IPS-18a (cell line): ENCODE data around the gene HSPA1A.
"Not testable (repeated sequence)": the region's sequence is repeated elsewhere in the genome, so short reads cannot be mapped to it uniquely, and the experiment has no call there.

Source experiments
- H3K27ac ChIP-seq: one replicate; pipeline ENCODE4 v1.5.1; 2013; ENCODE audit warnings: low read length
- H3K27me3 ChIP-seq: one replicate; pipeline ENCODE4 v1.6.1; 2013; ENCODE audit warnings: mild to moderate bottlenecking, low read length; ENCODE audit not compliant: control insufficient read depth, insufficient read depth
- H3K36me3 ChIP-seq: one replicate; pipeline ENCODE4 v1.6.1; 2013; ENCODE audit warnings: low read depth, low read length; ENCODE audit not compliant: control insufficient read depth
- H3K4me1 ChIP-seq: one replicate; pipeline ENCODE4 v1.6.1; 2013; ENCODE audit warnings: low read depth, low read length; ENCODE audit not compliant: control insufficient read depth
- H3K4me3 ChIP-seq: one replicate; pipeline ENCODE4 v1.5.1; 2013; ENCODE audit warnings: low read length
- H3K9ac ChIP-seq: one replicate; pipeline ENCODE4 v1.6.1; 2013; ENCODE audit warnings: mild to moderate bottlenecking, low read length, moderate library complexity
- H3K9me3 ChIP-seq: one replicate; pipeline ENCODE4 v1.6.1; 2013; ENCODE audit warnings: low read depth, low read length; ENCODE audit not compliant: control insufficient read depth

The HSPA1A gene

GRCh38 chr6:31834367-31835250 lies 19.3 kb downstream of the HSPA1A start:
- Histone ChIP-seq H3K27me3 (no peaks in the 10 kb centered on the region), H3K9me3 (no peaks in the 10 kb centered on the region), H3K36me3 (peaks cover 37% of the 10 kb centered on the region), H3K27ac (peak overlapping the region; percentile 91), H3K4me3 (peak overlapping the region; percentile 95), H3K4me1 (no peaks in the 10 kb centered on the region), H3K9ac (peak overlapping the region; percentile 94)

GRCh38 chr6:31836047-31836473 lies 20.7 kb downstream of the HSPA1A start:
- H3K4me1 ChIP-seq = no peaks in the 10 kb centered on the region
- peaks cover 50% of the 10 kb centered on the region for H3K36me3 ChIP-seq
- H3K27ac ChIP-seq = no peak overlapping the region
- no peaks in the 10 kb centered on the region for H3K9me3 ChIP-seq
- no peaks in the 10 kb centered on the region for H3K27me3 ChIP-seq
- peak overlapping the region; percentile 94 for H3K9ac ChIP-seq
- H3K4me3 ChIP-seq = peak overlapping the region; percentile 95

DNA sequence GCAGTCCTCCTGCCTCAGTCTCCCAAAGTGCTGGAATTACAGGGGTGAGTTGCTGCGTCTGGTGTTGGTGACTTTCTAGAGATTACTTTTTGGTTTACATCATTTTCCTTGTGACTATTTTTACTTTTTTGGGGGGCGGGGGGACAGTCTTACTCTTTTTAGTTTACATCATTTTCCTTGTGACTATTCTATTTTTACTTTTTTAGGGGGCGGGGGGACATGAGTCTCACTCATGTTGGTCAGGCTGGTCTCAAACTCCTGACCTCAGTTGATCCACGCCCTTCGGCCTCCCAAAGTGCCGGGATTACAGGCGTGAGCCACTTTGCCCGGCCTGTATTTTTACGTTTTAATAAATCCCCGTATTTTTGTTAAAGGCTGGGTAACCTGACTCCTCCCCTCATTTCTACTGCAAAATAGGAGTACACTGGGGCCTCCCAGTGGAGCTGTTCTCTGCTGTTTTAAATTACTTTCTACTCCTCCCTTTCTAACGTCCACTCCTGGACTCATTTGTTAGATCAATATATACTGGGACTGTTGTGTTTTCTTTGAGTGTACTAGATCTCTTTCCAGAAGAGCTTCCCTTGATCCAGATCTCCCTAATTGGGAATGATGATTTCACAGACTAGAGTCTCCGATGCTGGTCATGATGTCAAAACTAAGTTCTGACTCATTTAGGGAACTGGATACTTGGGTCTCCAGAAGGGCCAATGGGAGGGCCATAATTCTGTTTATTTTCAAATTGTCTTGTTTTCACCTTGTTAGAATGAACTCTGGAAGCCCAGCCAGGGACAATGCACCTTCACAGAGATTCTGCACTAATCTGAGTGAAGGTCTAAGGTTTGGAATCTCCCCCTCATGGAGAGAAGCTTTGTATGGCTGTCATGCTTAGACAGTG lies 21.4 kb downstream of the HSPA1A start:
- H3K4me3 ChIP-seq = peak overlapping the region; percentile 95
- peak overlapping the region; percentile 94 for H3K9ac ChIP-seq
- no peaks in the 10 kb centered on the region for H3K4me1 ChIP-seq
- no peaks in the 10 kb centered on the region for H3K9me3 ChIP-seq
- H3K27ac ChIP-seq = no peak overlapping the region
- no peaks in the 10 kb centered on the region for H3K27me3 ChIP-seq
- peaks cover 50% of the 10 kb centered on the region for H3K36me3 ChIP-seq

GRCh38 chr6:31837369-31838113 lies 22.2 kb downstream of the HSPA1A start:
- no peaks in the 10 kb centered on the region for H3K4me1 ChIP-seq
- H3K9me3 ChIP-seq = no peaks in the 10 kb centered on the region
- no peak overlapping the region for H3K27ac ChIP-seq
- no peak overlapping the region for H3K9ac ChIP-seq
- no peaks in the 10 kb centered on the region for H3K27me3 ChIP-seq
- peak overlapping the region; percentile 95 for H3K4me3 ChIP-seq
- peaks cover 50% of the 10 kb centered on the region for H3K36me3 ChIP-seq

GRCh38 chr6:31838114-31838553 lies 22.8 kb downstream of the HSPA1A start:
- H3K9ac ChIP-seq, H3K27me3 ChIP-seq, H3K9me3 ChIP-seq, H3K4me1 ChIP-seq, H3K27ac ChIP-seq: not testable (repeated sequence)
- H3K36me3 ChIP-seq = peaks cover 50% of the 10 kb centered on the region
- H3K4me3 ChIP-seq = peak overlapping the region; percentile 95

DNA sequence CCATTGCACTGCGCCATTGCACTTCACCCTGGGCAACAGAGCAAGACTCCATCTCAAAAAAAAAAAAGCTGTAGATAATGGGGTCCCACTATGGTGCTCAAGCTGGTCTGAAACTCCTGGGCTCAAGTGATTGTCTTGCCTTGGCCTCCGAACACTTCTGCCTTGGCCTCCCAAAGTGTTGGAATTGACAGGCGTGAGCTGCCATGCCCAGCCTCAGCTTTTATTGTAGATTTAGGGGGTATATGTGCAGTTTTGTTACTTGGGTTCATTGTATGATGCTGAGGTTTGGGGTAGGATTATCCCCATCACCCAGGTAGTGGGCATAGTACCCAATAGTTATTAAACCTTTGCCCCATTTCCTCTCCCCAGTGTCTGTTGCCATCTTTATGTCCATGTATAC lies 23.6 kb downstream of the HSPA1A start:
- no peaks in the 10 kb centered on the region for H3K4me1 ChIP-seq
- H3K27ac ChIP-seq = no peak overlapping the region
- no peaks in the 10 kb centered on the region for H3K27me3 ChIP-seq
- H3K4me3 ChIP-seq = no peak overlapping the region
- no peak overlapping the region for H3K9ac ChIP-seq
- no peaks in the 10 kb centered on the region for H3K9me3 ChIP-seq
- peaks cover 50% of the 10 kb centered on the region for H3K36me3 ChIP-seq

- not testable (repeated sequence) for H3K27me3 ChIP-seq, H3K4me3 ChIP-seq, H3K27ac ChIP-seq, H3K9ac ChIP-seq, H3K9me3 ChIP-seq, H3K4me1 ChIP-seq
- peaks cover 50% of the 10 kb centered on the region for H3K36me3 ChIP-seq
Observed at GRCh38 chr6:31839779-31840126, 24.4 kb downstream of the HSPA1A start.

DNA sequence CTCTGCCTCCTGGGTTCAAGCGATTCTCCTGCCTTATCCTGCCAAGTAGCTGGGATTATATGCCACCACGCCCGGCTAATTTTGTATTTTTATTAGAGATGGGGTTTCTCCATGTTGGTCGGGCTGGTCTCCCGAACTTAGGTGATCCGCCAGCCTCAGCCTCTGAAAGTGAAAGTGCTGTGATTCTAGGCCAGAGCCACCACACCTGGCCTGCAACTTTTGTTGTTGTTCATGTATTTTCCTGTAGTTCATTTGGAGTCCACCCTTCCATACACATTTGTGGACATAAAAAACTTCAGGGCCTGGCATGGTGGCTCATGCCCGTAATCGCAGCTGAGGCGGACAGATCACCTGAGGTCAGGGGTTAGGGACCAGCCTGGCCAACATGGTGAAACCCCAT lies 26.7 kb downstream of the HSPA1A start:
- H3K36me3 ChIP-seq = peaks cover 38% of the 10 kb centered on the region
- no peak overlapping the region for H3K9ac ChIP-seq
- H3K27ac ChIP-seq = no peak overlapping the region
- H3K4me1 ChIP-seq = no peaks in the 10 kb centered on the region
- no peaks in the 10 kb centered on the region for H3K9me3 ChIP-seq
- H3K4me3 ChIP-seq = no peak overlapping the region
- no peaks in the 10 kb centered on the region for H3K27me3 ChIP-seq

DNA sequence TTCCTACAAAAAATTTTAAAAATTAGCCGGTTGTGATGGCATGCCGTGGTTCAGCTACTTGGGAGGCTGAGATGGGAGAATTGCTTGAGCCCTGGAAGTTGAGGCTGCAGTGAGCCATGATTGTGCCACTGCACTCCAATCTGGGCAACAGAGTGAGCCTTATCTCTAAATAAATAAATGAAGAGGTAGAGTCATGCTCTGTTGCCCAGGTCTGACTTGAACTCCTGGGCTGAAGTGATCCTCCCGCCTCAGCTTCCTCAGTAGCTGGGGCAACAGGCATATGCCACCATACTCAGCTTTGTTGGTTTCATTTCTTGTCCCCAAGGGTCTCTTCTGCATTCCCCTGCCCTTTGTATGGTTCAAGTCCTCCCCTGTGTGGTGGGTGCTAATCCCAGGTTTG lies 29.2 kb downstream of the HSPA1A start:
- Histone ChIP-seq H3K36me3 (peaks cover 14% of the 10 kb centered on the region), H3K9me3 (no peaks in the 10 kb centered on the region), H3K27ac (no peak overlapping the region), H3K27me3 (no peaks in the 10 kb centered on the region), H3K4me3 (no peak overlapping the region), H3K9ac (no peak overlapping the region), H3K4me1 (no peaks in the 10 kb centered on the region)

DNA sequence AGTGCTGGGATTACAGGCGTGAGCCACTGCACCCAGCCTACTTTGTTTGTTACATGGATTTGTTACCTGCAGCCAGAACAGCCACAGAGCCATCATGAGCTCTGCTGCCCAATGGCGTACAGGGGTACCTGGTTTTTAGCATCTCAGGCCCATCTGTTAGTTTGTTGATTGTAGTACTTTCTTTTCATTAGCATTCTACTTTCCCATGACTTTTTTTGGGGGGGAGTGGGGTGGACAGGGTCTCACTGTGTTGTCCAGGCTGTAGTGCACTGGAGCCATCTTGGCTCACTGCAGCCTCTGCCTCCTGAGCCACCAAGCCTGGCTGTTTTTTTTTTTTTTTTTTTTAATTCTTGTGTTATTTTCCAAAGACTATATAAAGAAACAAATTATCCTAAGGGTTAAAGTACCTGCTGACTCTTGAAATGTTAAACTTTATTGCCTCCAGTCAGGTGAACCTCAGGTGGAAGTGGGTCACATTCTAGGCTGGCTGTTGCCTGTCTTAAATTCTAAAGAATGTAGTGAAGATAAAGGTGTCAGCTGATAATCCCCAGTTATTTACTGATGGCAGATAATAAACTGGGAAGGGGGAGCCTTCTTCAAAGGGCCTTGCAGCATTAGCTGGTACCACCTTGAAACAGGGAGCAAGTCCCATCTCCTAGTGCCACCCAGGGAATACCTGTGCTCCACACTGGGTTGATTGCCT lies 32.1 kb downstream of the HSPA1A start:
- Histone ChIP-seq H3K9me3 (no peaks in the 10 kb centered on the region), H3K4me1 (no peaks in the 10 kb centered on the region), H3K4me3 (no peak overlapping the region), H3K9ac (no peak overlapping the region), H3K27ac (no peak overlapping the region), H3K27me3 (no peaks in the 10 kb centered on the region), H3K36me3 (no peaks in the 10 kb centered on the region)
